Activated CD4-positive, CD25-positive, alpha-beta regulatory T cell treated with anti-CD3 and anti-CD28 coated beads, Interleukin-2, amount 50 U/mL, for 16 hours (primary cell): ENCODE measurements around the gene STIM1.
"Not testable (repeated sequence)": the region's sequence is repeated elsewhere in the genome, so short reads cannot be mapped to it uniquely, and the experiment has no call there.

Source experiments
- DNase-seq: peaks from one replicate; pipeline ENCODE4 v3.0.0-alpha.2; 2020; ENCODE audit warnings: low read depth, low spot score

STIM1 gene

GRCh38 chr11:4102711-4103110 is 247.2 kb downstream of the STIM1 start:
- no peak for DNase-seq

- no peak for DNase-seq
These were observed 247.8 kb downstream of the STIM1 start for GRCh38 chr11:4103269-4103668.

GRCh38 chr11:4105916-4106315 is 250.5 kb downstream of the STIM1 start:
- no peak for DNase-seq

GRCh38 chr11:4111834-4112233 is 256.4 kb downstream of the STIM1 start:
- DNase-seq: no peak

GRCh38 chr11:4115128-4115527 is 259.7 kb downstream of the STIM1 start:
- DNase-seq: no peak

GRCh38 chr11:4118107-4118506 is 262.6 kb downstream of the STIM1 start:
- no peak for DNase-seq

- no peak for DNase-seq
These were observed 267.8 kb downstream of the STIM1 start for GRCh38 chr11:4123218-4123617.

- DNase-seq: no peak
These were observed 269.7 kb downstream of the STIM1 start for GRCh38 chr11:4125141-4125540.

- DNase-seq: no peak
These were observed 271.9 kb downstream of the STIM1 start for GRCh38 chr11:4127357-4127756.

GRCh38 chr11:4130219-4130618 is 274.8 kb downstream of the STIM1 start:
- not testable (repeated sequence) for DNase-seq

- no peak for DNase-seq
These were observed 279.3 kb downstream of the STIM1 start for GRCh38 chr11:4134806-4135205.

GRCh38 chr11:4138497-4138896 is 283.0 kb downstream of the STIM1 start:
- no peak for DNase-seq

- no peak for DNase-seq
These were observed 284.7 kb downstream of the STIM1 start for GRCh38 chr11:4140067-4140636.
